ENCODE results near the gene OR6J1.

- TF ChIP-seq CTCF (IDR thresholded peaks at IDR 0.05) = no peak
- TF ChIP-seq POLR2A (IDR thresholded peaks at IDR 0.05) = no peak
These were observed 2.3 kb downstream of the OR6J1 start for GRCh38 chr14:22641846-22642245.

Measured in vagina (tissue), 2 donors.